ENCODE results near the gene CNN1.

DNA sequence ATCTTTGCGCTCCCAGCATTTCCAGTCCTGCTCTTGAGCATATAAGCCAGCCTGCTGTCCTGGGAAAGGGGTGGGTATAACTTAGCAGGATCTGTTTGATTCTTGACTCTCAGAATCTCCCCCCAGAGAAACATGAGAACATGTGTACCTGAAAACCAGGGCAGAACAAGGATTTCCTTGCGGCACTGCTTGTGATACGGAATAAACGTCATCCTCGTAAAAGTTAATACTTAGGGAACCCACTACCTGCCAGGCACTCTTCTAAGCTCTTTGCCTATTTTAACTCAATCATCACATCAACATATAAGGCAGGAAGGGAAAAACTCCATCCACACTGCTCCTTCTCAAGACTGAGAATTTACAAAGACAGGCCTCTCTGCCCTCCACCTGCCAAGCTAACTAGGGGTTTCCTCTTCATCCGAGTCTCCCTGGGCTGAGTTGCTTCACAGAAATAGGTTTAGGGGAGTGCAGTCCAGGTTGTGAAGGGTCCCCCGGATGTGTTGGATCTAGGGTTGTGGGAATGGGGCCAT is 34.1 kb upstream of the CNN1 start:
- TF ChIP-seq, protein P1, sequence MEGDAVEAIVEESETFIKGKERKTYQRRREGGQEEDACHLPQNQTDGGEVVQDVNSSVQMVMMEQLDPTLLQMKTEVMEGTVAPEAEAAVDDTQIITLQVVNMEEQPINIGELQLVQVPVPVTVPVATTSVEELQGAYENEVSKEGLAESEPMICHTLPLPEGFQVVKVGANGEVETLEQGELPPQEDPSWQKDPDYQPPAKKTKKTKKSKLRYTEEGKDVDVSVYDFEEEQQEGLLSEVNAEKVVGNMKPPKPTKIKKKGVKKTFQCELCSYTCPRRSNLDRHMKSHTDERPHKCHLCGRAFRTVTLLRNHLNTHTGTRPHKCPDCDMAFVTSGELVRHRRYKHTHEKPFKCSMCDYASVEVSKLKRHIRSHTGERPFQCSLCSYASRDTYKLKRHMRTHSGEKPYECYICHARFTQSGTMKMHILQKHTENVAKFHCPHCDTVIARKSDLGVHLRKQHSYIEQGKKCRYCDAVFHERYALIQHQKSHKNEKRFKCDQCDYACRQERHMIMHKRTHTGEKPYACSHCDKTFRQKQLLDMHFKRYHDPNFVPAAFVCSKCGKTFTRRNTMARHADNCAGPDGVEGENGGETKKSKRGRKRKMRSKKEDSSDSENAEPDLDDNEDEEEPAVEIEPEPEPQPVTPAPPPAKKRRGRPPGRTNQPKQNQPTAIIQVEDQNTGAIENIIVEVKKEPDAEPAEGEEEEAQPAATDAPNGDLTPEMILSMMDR (IDR thresholded peaks at IDR 0.05), result no peak
- TF ChIP-seq POLR2A (IDR thresholded peaks at IDR 0.05), result no peak
